MM.1S (cell line): ENCODE data around the gene MARCO.

Experiments
- DNase-seq: peaks from one replicate; pipeline ENCODE4 v3.0.0-alpha.2; 2015
- H2AFZ ChIP-seq: fragments of 300-600 bp; sonication (generic); 2 replicates; pipeline ENCODE4 v1.6.0; 2016; ENCODE audit warnings: antibody characterized with exemption, low read length
- H3F3A ChIP-seq: fragments of 300-600 bp; sonication (generic); 2 replicates; pipeline ENCODE4 v1.6.1; 2016; ENCODE audit warnings: mild to moderate bottlenecking, antibody characterized with exemption, low read length, moderate library complexity, mixed read lengths; ENCODE audit not compliant: insufficient read depth
- H3K27ac ChIP-seq: fragments of 300-600 bp; sonication (generic); 2 replicates; pipeline ENCODE4 v1.5.1; 2016; ENCODE audit warnings: mild to moderate bottlenecking, low read length
- H3K27me3 ChIP-seq: fragments of 300-600 bp; sonication (generic); replicated peaks from 2 replicates; pipeline ENCODE4 v1.6.0; 2016; ENCODE audit warnings: low read length; ENCODE audit not compliant: insufficient read depth
- H3K36me3 ChIP-seq: fragments of 300-600 bp; sonication (generic); replicated peaks from 2 replicates; pipeline ENCODE4 v1.6.1; 2016; ENCODE audit warnings: mild to moderate bottlenecking, low read length, mixed read lengths; ENCODE audit not compliant: insufficient read depth
- H3K4me1 ChIP-seq: fragments of 300-600 bp; sonication (generic); 2 replicates; pipeline ENCODE4 v1.6.1; 2016; ENCODE audit warnings: low read length, mixed read lengths
- H3K4me2 ChIP-seq: fragments of 300-600 bp; sonication (generic); 2 replicates; pipeline ENCODE4 v1.6.0; 2016; ENCODE audit warnings: low read depth, low read length
- H3K4me3 ChIP-seq: fragments of 300-600 bp; sonication (generic); 2 replicates; pipeline ENCODE4 v1.5.1; 2016; ENCODE audit warnings: low read length, mixed read lengths
- H3K79me2 ChIP-seq: fragments of 300-600 bp; sonication (generic); 2 replicates; pipeline ENCODE4 v1.6.1; 2016; ENCODE audit warnings: mixed run types, low read length, mixed read lengths
- H3K9ac ChIP-seq: fragments of 300-600 bp; sonication (generic); 2 replicates; pipeline ENCODE4 v1.6.1; 2016; ENCODE audit warnings: low read length, mixed read lengths
- H3K9me2 ChIP-seq: fragments of 300-600 bp; sonication (generic); replicated peaks from 2 replicates; pipeline ENCODE4 v1.6.1; 2016; ENCODE audit warnings: mild to moderate bottlenecking, low read length, mixed read lengths; ENCODE audit not compliant: insufficient read depth
- H3K9me3 ChIP-seq: fragments of 300-600 bp; sonication (generic); replicated peaks from 2 replicates; pipeline ENCODE4 v1.6.1; 2016; ENCODE audit warnings: mild to moderate bottlenecking, low read length, mixed read lengths; ENCODE audit not compliant: insufficient read depth
- H4K20me1 ChIP-seq: fragments of 300-600 bp; sonication (generic); 2 replicates; pipeline ENCODE4 v1.6.1; 2016; ENCODE audit warnings: mild to moderate bottlenecking, low read length, moderate library complexity, mixed read lengths; ENCODE audit not compliant: insufficient read depth
- CTCF ChIP-seq: fragments of 300-600 bp; sonication (generic); IDR thresholded peaks from 2 replicates; pipeline ENCODE4 v1.5.1; 2016; ENCODE audit warnings: antibody characterized with exemption, low read length, mixed read lengths
- EZH2 ChIP-seq: fragments of 300-600 bp; sonication (generic); optimal IDR thresholded peaks from 2 replicates; pipeline ENCODE3; 2017; ENCODE audit warnings: low read depth, mild to moderate bottlenecking, antibody characterized with exemption, low read length, mixed read lengths
- EZH2phosphoT487 ChIP-seq: fragments of 300-600 bp; sonication (generic); IDR thresholded peaks from 2 replicates; pipeline ENCODE4 v1.6.1; 2018; ENCODE audit warnings: antibody characterized with exemption, low read length

MARCO gene

GRCh38 chr2:118992740-118993391 is 50.9 kb downstream of the MARCO start:
- Histone ChIP-seq H3K27ac (no peak overlapping the region), H3K9me3 (no peaks in the 10 kb centered on the region), H3K9ac (no peak overlapping the region), H3K27me3 (no peaks in the 10 kb centered on the region), H4K20me1 (no peaks in the 10 kb centered on the region), H3K36me3 (no peaks in the 10 kb centered on the region), H3K4me1 (no peaks in the 10 kb centered on the region), H3K4me3 (no peak overlapping the region), H3K4me2 (no peak overlapping the region), H3K79me2 (no peaks in the 10 kb centered on the region), H3F3A (no peaks in the 10 kb centered on the region), H2AFZ (no peak overlapping the region), H3K9me2 (no peaks in the 10 kb centered on the region)
- no peak for DNase-seq
- no peak for TF ChIP-seq CTCF

- H3K9me2 ChIP-seq, result no peaks in the 10 kb centered on the region
- H3K9me3 ChIP-seq, result no peaks in the 10 kb centered on the region
- no peaks in the 10 kb centered on the region for H3K4me1 ChIP-seq
- TF ChIP-seq CTCF (no peak), EZH2phosphoT487 (no peak), EZH2 (no peak)
- H3K36me3 ChIP-seq, result no peaks in the 10 kb centered on the region
- H3K79me2 ChIP-seq, result no peaks in the 10 kb centered on the region
- H3K4me3 ChIP-seq, result no peak overlapping the region
- no peak for DNase-seq
- H3K27ac ChIP-seq, result no peak overlapping the region
- no peaks in the 10 kb centered on the region for H4K20me1 ChIP-seq
- H3F3A ChIP-seq, result no peaks in the 10 kb centered on the region
- no peak overlapping the region for H2AFZ ChIP-seq
- H3K4me2 ChIP-seq, result no peak overlapping the region
- no peak overlapping the region for H3K9ac ChIP-seq
- H3K27me3 ChIP-seq, result no peaks in the 10 kb centered on the region
Measured at GRCh38 chr2:118993392-118993752, 51.4 kb downstream of the MARCO start.

GRCh38 chr2:118994172-118994700 is 52.2 kb downstream of the MARCO start:
- TF ChIP-seq CTCF (no peak), EZH2phosphoT487 (no peak), EZH2 (no peak)
- DNase-seq, result no peak
- no peaks in the 10 kb centered on the region for H3K27me3 ChIP-seq

More at GRCh38 chr2:118994172-118994700, 52.2 kb downstream of the MARCO start:
- no peaks in the 10 kb centered on the region for H3K4me1 ChIP-seq
- no peaks in the 10 kb centered on the region for H3K36me3 ChIP-seq
- no peaks in the 10 kb centered on the region for H4K20me1 ChIP-seq
- H3K27ac ChIP-seq, result no peak overlapping the region
- H3K4me2 ChIP-seq, result no peak overlapping the region
- H3K9ac ChIP-seq, result no peak overlapping the region
- no peaks in the 10 kb centered on the region for H3K79me2 ChIP-seq
- H3K4me3 ChIP-seq, result no peak overlapping the region
- H2AFZ ChIP-seq, result no peak overlapping the region
- no peaks in the 10 kb centered on the region for H3K9me3 ChIP-seq
- H3F3A ChIP-seq, result no peaks in the 10 kb centered on the region
- H3K9me2 ChIP-seq, result no peaks in the 10 kb centered on the region
